Measurements from ENCODE around the gene SIRPG.

DNA sequence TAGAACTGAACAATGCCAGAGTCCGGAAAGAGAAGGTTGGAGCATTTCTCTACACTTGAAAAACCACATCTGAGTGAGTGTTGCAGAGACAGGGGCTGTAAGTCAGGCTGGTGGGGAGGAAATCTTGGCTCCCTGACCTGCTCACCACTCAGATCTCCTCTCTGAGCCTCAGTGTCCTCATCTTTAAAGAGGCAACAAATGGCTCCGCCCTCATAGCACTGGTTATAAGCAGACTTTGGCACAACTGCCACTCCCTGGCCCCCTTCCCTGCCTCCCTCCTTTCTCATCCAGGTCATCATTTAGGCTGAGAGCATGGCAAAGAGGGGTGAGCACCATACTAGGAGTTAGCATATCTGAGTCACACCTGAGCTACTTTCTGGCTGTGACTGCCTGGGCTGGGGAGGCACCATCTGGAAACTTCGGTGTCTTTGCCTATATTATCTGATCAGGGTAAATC is 10.6 kb downstream of the SIRPG start:
- TF ChIP-seq ATF2 (IDR thresholded peaks at IDR 0.05; ENCODE audit: low read length) (no peak), POLR2A (IDR thresholded peaks at IDR 0.05; ENCODE audit: control extremely low read depth in 1 of 2, low read depth in 2 of 2, low read length in 2 of 2) (no peak), E2F6 (IDR thresholded peaks at IDR 0.05) (no peak), EZH2 (IDR thresholded peaks at IDR 0.05; ENCODE audit: low read depth, low read length, severe bottlenecking) (no peak), TAF1 (IDR thresholded peaks at IDR 0.05; ENCODE audit: low read depth, low read length) (no peak), POLR2AphosphoS5 (IDR thresholded peaks at IDR 0.05; ENCODE audit: low read depth, low read length) (no peak), ZNF274 (IDR thresholded peaks at IDR 0.05; ENCODE audit: borderline replicate concordance, extremely low read depth, low read length) (no peak), CBX5 (IDR thresholded peaks at IDR 0.05; ENCODE audit: low read depth, low read length) (no peak), SP1 (IDR thresholded peaks at IDR 0.05; ENCODE audit: low read depth, low read length) (no peak)
- TF ChIP-seq, protein P1, sequence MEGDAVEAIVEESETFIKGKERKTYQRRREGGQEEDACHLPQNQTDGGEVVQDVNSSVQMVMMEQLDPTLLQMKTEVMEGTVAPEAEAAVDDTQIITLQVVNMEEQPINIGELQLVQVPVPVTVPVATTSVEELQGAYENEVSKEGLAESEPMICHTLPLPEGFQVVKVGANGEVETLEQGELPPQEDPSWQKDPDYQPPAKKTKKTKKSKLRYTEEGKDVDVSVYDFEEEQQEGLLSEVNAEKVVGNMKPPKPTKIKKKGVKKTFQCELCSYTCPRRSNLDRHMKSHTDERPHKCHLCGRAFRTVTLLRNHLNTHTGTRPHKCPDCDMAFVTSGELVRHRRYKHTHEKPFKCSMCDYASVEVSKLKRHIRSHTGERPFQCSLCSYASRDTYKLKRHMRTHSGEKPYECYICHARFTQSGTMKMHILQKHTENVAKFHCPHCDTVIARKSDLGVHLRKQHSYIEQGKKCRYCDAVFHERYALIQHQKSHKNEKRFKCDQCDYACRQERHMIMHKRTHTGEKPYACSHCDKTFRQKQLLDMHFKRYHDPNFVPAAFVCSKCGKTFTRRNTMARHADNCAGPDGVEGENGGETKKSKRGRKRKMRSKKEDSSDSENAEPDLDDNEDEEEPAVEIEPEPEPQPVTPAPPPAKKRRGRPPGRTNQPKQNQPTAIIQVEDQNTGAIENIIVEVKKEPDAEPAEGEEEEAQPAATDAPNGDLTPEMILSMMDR (IDR thresholded peaks at IDR 0.05; ENCODE audit: control extremely low read depth in 1 of 3, insufficient read depth in 1 of 3, low read depth in 1 of 3, low read length in 3 of 3): no peak
- TF ChIP-seq, protein P2, sequence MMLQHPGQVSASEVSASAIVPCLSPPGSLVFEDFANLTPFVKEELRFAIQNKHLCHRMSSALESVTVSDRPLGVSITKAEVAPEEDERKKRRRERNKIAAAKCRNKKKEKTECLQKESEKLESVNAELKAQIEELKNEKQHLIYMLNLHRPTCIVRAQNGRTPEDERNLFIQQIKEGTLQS (IDR thresholded peaks at IDR 0.05; ENCODE audit: insufficient read depth, low read depth, low read length): no peak
